Measurements from ENCODE around the gene SCN7A.

SCN7A gene

DNA sequence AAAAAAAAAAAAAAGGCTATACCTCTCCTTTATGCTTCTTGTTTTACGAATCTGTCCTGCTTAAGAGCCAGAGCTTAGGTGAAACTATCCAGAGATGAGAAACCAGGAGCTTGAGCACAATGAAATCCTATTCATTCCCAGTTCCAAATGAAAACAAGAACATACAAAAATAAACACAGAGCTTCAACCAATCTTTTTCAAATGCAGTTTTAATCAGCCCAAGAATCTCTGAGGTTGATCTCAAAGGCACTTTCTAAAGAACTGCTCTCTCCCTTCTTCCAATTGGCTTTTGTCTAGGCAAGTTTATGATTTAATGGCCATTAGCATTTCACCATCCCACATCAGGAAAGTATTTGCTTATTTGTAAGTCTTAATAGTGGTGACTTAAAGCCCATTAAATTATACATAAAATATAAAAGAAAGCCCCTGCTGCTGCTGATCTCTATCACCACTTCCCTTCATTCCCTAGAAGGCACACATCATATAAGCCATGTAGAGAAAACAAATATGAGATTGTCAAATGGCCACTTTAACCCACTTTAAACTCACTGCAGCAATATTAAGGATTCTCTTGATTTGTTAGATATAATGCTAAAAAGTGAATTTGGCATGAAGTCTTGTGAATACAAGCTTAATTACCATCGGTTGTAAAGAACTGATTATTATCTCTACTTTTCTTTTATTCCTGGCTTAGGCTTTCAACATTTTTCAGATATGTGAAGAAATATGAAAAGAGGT lies 89.0 kb downstream of the SCN7A start:
- DNase-seq (ENCODE audit: low read depth in 2 of 2, low spot score in 1 of 2): no peak

DNA sequence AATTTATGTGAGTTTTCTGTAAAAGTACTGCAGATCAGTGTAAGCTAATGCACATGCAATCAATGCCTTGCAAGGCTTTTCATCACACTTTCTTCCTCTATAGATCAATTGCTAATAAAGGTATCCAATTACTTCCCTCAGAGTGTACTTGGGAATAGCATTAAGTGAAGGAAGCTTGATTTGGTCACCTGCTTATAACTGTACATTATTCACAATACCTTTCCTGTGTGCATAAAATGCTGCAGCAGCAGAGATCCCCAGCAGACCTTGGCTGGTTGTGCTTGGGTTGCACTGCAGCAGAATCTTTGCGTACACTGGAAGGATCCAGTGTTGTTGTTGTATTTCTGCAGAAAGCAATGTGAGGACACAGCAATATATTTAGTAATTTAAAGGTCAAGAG lies 99.8 kb downstream of the SCN7A start:
- no peak for DNase-seq (ENCODE audit: low read depth in 2 of 2, low spot score in 1 of 2)

DNA sequence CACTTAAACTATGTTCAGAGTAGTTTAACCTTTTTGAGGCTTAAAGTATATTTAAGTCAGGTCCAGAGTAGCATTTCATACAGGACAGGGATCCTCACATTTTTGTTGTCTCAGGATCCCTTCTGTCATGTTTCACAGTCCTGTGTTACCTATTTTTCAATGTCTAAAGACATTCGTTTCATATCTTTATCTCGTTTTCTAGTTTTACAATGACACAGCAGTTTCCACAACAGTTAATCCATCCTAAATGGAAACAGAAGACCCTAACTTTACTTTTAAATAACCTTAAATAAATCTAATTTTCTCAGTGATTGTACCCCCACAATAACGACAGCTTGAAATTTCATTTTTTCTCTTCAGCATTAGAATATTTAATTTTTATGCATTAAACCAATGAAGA lies 101.0 kb downstream of the SCN7A start:
- DNase-seq (ENCODE audit: low read depth in 2 of 2, low spot score in 1 of 2): no peak

DNA sequence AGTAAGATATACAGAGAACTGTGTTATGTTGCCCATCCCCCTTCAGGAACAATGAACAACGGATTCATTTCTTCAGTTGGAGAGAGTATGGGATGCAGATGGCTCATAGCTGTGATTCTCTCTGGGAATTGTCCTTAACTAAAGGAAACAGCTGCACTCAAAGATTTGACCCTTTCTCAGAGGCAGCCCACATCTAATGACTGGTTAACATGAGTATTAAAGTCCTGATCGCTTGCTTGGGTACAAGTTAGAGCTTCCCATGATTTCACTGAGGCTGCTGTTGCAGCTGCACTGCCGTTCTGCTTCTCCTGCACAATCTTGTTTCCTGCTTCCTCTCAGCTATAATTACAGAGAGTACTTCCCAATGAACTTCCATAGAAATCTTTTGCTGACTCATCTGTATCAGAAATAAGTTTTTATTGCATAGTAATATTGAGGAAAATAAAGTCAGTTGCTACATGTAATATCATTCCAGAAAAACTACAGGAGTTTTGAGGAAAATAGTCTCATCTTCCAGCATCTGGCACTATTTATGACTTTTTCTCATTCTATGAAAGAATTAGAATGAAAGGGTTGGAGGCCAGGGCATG lies 105.5 kb downstream of the SCN7A start:
- DNase-seq (ENCODE audit: low read depth in 2 of 2, low spot score in 1 of 2): no peak

DNA sequence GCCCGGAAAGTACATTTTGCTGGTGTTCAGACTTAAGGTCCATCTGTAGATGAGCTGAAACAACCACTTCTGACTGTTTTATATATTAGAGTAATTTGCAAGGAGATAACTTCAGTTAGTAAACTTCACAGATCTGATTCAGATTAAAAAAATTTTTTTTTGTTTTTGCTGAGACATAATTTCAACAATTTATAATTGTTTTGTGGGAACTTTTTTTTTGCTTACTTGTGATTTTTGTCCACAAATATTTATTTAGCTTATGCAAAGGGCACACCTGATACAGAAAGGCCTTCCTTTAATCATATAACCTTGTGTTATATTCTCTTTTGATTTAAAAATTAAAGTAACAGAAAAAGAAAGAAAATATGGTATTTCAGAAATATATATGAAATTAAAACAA lies 108.7 kb downstream of the SCN7A start:
- no peak for DNase-seq (ENCODE audit: low read depth in 2 of 2, low spot score in 1 of 2)

DNA sequence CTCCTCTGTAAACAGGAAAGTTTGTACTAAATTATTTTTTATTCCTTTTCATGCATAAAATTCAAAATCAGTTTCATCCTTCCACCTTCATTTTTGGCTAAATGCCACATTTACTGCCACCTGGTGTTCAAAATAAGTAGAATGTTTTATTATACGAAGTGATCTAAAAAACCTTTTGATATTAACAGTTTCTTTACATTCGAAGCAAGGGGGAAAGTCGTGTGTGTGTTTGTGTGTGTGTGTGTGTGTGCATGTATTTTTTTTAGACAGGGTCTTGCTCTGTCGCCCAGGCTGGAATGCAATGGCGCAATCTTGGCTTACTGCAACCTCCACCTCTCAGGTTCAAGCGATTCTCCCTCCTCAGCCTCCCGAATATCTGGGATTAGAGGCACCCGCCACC lies 109.3 kb downstream of the SCN7A start:
- no peak for DNase-seq (ENCODE audit: low read depth in 2 of 2, low spot score in 1 of 2)

GRCh38 chr2:166382448-166382847 lies 111.6 kb downstream of the SCN7A start:
- DNase-seq (ENCODE audit: low read depth in 2 of 2, low spot score in 1 of 2): no peak

DNA sequence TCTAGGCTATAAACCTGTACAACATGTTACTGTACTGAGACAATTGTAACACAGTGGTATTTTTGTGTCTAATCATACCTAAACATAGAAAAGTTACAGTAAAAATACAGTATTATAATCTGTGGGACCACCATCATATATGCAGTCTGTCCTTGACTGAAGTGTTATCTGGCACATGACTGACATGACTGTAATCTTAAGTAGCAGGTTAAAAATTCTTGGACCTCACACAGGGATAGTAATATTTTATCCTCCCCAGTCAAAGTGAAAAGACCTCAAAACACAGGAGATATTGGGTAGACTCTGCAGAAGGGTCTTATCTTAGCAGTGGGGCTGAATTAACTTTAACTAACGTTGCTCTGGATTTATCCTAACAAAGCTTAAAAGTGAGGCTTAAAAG lies 113.4 kb downstream of the SCN7A start:
- DNase-seq (ENCODE audit: low read depth in 2 of 2, low spot score in 1 of 2): no peak

- DNase-seq (ENCODE audit: low read depth in 2 of 2, low spot score in 1 of 2): no peak
Observed at GRCh38 chr2:166376873-166377272, 117.2 kb downstream of the SCN7A start.

DNA sequence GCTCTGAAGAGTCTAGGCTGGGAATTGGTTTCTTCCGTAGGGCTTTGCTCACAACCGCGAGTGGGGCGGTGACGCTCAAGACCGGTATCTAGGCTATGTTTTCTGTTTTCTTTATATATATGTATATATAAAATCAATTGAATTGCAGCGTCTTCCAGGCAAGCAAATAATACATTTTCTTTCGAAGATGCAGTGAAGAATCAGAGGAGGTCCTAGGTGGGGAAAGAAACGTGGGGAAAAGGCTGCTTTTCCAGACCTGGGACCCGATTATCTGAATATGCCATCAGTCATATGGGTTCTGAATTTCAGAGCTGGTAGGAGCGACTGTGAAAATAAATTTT lies 117.6 kb downstream of the SCN7A start:
- DNase-seq (ENCODE audit: low read depth in 2 of 2, low spot score in 1 of 2): no peak

DNA sequence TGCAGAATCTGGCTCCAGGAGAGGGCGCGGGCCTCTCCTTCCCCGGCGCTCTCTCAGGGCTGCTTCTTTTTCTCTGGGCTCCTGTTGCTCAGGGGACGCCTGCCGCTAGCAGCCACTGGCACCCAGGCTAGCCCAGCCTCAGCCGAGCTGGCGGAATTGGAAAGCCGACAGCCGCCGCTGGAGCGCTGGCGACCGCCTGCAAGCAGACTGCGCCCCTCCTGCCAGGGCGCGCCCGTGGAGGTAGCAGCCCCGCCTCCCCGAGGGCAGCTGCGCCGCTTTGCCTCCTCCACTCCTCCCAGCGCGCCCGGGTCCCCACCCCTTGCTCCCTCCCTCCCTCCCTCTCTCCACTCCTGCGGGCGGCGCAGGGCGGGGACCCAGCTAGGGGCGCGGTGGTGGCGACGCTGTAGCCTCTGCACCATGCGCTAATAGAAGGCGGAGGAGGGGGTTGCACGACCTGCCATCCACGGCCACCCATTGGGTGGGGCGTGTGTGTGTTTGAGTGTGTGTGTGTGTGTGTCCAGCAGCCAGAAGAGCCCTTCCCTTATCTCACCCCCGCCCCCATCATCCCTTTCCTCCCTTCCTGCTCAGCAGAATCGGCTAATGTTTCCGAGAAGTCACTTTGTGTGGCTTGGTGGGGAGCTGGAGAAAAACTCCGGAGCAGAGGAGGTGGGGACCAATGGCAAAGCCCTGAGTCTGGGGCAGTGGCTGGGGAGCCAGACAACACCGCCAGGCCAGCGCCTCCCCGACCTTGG lies 118.1 kb downstream of the SCN7A start, which contains the start of gene SCN9A:
SCN9A (minus strand) TSS at position 209 of the 752 bp plus-strand sequence. CDS start 64,188 bp downstream, outside the sequence.
- no peak for DNase-seq (ENCODE audit: low read depth in 2 of 2, low spot score in 1 of 2)

GRCh38 chr2:166375195-166375735 lies 118.8 kb downstream of the SCN7A start:
- no peak for DNase-seq (ENCODE audit: low read depth in 2 of 2, low spot score in 1 of 2)

DNA sequence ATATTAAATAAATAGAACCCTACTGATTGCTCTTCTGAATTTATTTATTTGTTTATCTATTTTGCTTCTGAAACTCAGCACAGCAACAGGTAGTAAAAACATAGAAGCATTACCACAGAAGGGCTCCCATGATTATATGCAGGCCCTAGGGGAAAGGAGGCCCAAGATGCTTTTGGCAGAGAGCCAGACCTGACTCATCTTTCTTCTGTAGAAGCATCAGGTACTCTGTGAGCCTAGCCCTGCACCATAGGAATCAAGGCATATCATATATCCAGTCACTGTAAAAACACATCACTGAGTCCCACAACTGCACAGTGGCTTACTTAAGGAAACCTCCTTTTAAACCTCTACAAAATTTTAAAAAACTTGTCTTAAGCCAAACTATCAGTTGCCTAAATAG lies 120.1 kb downstream of the SCN7A start:
- DNase-seq (ENCODE audit: low read depth in 2 of 2, low spot score in 1 of 2): no peak

- DNase-seq (ENCODE audit: low read depth in 2 of 2, low spot score in 1 of 2): no peak
Observed at GRCh38 chr2:166373539-166373938, 120.5 kb downstream of the SCN7A start.

DNA sequence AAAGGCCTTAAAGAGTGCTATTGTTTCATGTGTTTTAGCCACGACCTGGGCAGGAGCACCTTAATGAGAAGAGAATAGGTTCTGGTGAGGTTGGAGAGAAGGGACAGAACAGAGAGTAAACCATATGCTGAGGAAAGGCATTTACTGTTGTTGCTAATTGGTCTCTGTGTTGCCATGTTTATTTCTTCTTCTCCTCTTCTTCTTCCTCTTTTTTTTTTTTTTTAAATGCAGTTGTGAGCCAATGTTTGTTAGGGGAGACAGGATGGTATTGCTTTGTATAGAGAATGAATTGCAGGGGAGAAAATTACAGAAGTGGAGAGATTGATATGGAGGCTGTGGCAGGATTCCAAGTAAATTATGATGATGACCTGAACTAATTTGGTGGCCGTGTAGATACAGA lies 120.9 kb downstream of the SCN7A start:
- DNase-seq (ENCODE audit: low read depth in 2 of 2, low spot score in 1 of 2): no peak

DNA sequence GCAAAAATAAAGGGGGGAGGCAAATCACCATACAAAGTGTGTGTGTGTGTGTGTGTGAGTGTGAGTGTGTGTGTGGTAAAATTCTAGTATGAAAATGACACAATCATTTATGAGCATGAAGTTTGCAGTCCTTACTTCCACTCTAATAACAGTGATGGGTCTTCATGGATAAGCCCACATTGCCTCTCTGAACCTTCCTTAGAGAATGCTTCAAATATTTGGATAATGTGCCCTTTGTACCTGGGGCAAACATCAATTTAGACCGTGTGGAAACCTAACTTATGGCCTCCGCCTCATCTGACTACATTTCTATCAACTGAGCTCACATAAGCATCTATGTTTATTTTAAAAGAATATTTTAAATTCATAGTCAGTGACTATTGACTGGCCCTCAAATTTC lies 122.0 kb downstream of the SCN7A start:
- DNase-seq (ENCODE audit: low read depth in 2 of 2, low spot score in 1 of 2): no peak

DNA sequence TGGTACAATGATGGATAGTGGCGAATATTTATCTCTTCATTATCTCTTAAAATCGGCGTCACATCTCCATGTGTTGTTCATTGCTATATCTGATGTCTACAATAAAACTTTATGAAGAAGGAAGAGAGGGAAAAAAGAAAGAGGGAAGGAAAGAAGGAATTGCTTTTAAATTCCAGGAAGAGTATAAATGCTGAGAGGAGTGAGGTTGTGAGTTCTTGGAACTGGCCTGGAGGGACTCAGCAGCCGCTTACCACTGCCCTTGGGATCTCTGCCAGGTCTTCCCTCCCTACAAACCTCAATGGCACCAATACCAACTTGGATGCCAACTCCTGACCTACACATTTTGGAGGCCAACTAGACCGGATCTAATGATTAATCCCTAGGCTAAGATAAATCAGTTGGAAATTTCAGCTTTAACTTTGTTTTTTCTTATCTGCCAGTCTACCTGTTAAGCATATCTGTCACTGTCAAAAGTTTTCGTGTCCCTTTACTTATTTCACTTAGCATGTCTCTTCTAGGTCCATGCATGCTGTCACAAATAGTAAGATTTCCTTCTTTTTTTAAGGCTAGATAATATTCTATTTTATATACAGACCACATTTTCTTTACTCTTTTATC lies 128.1 kb downstream of the SCN7A start:
- DNase-seq (ENCODE audit: low read depth in 2 of 2, low spot score in 1 of 2): no peak

GRCh38 chr2:166365239-166365638 lies 128.8 kb downstream of the SCN7A start:
- DNase-seq (ENCODE audit: low read depth in 2 of 2, low spot score in 1 of 2): no peak

GRCh38 chr2:166364476-166365161 lies 129.4 kb downstream of the SCN7A start:
- DNase-seq (ENCODE audit: low read depth in 2 of 2, low spot score in 1 of 2): no peak

DNA sequence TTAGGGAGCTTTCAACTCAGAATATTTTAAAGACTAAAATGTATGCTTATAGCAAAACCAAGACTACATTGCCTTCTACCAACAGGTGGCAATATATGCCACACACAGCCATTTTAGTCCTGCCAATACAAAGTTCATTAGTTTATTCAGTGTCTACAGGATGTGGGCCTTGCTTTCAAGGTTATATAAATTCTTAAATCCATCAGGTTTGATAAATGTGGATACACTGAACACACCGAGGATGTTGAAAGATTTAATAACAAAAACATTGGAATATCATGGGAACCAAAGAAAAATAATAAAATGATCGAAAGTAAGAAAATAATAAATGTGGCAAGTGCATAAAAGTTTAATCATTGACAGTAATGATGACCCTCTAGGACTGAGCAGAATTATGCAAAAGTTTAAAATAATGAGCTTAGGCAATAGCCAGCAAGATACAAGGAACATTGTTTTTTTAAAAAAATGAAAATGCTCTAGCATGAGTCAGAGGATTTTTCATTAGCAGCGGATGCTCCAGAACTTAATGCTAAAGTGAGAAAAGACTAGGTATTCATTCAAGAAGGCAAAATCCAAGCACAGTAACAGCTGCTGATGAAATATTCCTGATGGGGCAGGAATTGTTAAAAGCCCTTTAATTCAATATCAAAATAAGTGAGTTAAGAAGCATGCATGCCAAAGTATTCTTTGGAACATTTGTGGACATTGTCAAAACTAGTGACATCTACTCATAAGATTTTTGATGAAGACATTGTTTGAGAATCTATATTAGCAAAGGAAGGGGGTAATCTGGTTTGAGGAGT lies 132.5 kb downstream of the SCN7A start:
- no peak for DNase-seq (ENCODE audit: low read depth in 2 of 2, low spot score in 1 of 2)
